LoVo (cell line): ENCODE data around the gene CC2D2B.
"Not testable (repeated sequence)": the region's sequence is repeated elsewhere in the genome, so short reads cannot be mapped to it uniquely, and the experiment has no call there.

ENCODE experiments used
- DNase-seq: peaks from one replicate; pipeline ENCODE4 v3.0.0-alpha.2; 2016; ENCODE audit warnings: low spot score

CC2D2B gene

DNA sequence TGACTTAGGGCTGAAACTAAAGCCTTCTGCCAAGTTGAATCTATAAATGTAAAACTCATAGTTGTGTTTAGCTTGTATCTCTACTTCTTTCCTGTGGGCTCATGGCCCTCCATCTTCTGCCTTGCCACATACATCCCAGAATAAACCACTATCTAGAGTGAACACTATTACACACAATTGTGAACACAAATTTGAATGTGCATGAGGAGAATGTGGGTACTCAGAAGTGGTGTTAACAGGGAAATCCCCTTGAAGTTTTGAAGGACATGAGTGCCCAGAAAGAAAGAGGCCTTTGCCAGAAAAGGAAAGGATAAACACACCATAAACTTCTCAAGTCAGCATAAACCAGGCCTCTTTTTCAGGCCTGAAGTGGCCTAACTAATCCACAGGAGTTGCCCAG lies 115.4 kb downstream of the CC2D2B start:
- DNase-seq, result no peak

DNA sequence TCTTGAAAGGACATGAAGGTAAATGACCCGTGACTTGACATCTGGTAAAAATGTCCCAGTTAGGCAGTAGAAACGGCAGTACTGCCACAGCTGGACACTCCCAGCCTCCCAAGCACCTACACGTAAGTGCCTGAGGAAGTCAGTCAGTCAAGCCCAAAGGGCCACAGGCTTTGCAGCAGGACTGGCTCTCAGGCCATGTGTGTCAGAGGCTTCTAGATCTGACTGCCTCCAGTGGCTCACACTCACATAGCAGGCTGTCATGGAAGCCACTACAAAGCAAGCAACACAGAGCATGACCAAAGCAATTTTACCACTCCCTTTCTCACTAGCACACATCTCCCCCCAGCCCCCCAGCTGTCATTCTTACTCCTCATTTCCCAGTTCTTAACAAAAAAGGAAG lies 117.8 kb downstream of the CC2D2B start:
- DNase-seq, result no peak

DNA sequence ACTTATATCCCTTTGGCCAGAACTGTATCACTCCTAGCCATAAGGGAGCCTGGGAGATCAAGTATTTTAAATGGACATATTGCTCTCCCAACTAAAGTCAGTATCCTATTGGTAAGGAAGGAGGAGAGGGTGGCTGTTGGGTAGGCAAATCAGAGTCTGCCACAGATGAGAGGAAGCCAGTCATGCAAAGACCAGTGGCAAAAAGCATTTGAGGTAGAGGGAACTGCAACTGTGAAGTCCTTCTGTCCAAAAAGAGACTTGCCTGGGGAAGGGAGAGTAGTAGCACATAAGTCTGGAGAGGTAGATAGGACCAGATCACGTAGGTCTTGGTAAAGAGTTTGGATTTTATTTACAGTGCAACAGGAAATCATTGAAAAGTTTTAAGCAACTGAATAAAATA lies 126.8 kb downstream of the CC2D2B start:
- DNase-seq, result no peak

DNA sequence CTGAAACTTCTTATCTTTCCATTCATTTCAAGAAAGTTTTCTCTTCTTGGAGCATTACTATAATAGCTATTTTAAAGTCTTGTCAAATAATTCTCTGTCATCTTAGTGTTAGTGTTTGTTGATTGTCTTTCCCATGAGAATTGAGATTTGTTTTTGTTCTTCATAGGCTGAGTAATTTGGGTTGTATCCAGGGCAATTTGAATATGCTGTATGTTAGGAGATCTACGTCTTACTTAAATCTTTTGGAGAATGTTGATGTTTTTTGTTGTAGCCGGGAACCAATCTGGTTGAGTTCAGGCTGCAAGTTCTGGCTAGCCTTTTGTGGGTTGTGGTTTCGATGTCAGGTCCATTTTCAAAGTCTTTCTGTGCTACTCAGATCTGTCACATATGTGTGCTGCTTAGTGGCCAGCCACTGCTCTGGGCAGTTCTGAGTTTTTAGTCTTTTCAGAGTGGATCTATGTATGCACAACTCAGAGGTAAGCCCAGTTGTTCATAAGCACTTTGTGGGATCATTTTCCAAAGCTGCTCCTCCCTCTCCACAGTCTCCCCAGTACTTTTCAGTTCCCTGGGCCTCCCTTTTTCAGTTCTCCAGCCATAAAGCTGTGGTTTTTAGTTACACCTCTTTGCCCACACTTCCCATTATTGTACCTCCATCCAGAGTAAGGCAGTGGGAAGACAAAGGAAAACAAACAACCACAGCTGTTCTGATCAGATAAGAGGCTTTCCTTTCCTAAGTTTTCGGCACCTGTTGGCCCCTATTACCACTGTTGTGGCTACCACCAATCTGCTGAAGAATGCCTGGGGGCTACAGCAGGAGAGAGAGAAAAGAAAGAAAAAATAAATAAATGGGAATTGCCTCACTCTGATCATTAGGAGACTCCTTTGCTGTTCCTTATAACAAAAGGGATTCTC lies 131.0 kb downstream of the CC2D2B start:
- DNase-seq, result no peak

DNA sequence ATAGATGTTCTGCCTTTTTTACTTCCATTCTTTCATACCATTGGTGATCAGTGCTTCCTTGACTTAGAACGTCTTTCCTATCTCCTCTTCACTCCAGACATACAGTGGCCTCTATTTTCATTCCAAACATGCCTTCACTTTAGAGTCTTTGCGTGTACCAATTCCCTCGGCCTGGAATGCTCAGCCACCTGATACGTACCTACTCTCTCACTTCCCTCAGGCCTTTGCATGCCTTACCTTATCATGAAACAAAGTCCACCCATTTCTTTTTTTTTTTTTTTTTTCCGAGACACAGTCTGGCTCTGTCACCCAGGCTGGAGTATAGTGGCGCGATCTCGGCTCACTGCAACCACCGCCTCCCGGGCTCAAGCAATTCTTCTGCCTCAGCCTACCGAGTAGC lies 133.4 kb downstream of the CC2D2B start:
- no peak for DNase-seq

DNA sequence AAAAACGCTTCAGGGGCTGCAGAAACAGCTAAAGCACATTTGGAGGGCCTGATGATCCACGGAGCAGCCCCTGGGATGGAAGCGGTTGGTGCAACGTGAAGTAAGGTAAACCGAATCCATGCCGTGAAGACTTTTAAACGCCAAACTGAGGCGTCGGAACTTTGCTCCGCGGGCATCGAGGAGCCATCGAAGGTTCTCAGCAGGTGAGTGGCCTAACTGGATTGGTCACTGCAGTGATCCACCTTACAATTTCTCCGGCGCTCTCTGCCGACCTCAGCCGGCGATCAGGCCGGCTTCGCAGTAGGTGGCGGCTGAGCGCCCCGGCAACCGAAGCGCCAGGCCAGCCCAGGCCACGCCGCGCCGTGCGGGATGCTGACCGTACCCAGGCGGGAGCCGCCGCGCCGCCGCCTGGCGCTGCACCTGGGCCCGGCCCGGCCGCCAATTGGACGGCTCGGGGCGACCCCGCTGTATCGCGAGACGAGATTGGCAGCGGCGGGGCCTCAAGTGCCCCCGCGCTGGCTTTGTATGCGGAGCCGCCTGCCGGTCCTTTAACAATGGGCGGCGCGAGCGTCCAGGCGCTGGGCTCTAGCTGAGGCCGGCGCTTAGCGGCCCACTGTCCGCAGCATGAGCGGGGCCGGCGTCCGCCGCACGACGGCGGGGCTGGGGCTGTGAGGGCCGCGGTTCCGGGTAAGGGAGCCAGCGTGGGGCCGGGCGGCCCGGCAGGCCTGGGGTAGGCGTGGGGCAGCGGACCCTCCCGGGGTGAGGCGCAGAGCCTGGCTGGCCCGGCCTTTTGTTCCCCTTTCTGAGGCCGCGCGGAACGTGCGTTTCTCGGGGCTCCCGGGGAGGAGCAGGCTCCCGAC lies 135.5 kb downstream of the CC2D2B start, which contains the start of gene CCNJ:
Gene CCNJ (plus strand): TSS at position 551 of the 860 bp plus-strand sequence. CDS start 811 bp downstream, outside the sequence.
- peak; percentile 93 for DNase-seq

DNA sequence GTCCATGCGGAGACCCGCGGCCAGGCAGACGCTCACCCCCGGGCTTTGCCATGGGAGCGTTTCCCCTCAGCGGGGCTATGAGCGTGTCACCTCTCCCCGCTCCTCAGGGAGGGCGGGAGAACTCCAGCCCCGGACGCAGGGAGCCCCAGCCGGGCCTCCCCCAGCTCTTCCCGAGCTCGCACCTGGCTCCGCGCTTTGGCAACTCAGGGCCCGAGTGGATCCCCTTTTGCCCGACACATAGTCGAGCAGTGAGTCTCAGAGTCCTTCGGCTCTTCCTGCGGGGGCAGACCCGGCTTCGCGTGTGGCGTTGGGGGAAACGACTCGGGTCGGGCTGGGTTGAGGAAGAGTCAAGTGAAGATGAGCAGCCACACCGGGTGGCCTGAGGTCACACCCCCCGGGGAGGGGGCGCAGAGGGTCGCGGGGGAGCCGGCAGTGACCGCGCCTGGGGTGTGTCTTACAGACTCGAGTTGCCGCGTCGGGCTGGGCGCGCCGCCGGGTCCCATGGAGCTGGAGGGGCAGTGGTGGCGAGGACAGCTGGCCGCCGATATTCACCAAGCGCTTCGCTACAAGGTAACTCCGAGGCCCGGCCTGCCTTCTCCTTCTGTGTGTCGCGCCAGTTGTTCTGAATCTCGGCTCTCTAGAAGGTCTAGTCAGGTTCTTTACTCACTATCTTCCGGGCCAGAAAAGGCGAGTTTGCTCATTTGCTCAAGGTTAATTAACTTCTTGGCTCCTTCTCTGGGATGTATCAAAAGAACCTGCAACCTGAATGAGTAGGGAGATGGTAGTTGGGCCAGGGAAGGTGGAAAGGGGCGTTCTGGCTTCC lies 136.3 kb downstream of the CC2D2B start:
- DNase-seq, result peak; percentile 40

DNA sequence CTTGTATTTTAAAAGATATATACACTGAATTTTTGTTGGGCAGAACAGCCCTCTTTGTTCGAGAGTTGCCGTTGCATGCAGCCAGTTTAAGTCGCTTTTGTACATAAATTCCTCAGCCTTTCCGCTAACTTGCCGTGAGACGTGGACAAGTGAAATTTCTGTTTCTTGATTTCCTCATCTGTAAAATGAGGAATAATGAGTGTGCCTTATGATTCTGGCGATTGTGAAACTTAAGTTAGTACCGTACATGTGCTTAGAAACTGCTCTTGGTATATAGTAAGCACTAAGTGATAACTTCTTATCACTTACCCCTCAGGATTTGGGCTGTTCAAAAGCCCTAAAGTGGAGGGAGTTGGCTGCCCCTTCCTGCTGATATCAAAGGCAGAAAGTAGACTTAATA lies 137.0 kb downstream of the CC2D2B start:
- no peak for DNase-seq

DNA sequence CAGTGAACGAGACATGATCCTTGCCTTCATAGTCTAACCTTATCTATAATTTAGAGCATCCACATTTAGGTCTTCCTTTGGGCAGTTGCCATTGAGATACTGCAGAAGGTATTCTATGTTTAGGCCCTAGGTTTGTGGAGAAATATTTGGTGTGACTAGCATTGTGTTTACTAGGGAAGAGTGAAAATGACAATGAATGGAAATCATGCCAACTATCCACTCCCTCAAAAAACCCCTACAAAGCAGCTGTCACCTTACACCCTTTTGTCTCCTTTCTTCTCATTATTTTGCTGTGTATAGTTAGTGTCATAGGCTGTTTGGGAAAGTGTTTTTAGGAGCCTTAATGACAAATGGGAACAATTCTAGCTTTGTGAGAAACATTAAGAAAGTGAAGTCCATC lies 138.8 kb downstream of the CC2D2B start:
- DNase-seq, result no peak

DNA sequence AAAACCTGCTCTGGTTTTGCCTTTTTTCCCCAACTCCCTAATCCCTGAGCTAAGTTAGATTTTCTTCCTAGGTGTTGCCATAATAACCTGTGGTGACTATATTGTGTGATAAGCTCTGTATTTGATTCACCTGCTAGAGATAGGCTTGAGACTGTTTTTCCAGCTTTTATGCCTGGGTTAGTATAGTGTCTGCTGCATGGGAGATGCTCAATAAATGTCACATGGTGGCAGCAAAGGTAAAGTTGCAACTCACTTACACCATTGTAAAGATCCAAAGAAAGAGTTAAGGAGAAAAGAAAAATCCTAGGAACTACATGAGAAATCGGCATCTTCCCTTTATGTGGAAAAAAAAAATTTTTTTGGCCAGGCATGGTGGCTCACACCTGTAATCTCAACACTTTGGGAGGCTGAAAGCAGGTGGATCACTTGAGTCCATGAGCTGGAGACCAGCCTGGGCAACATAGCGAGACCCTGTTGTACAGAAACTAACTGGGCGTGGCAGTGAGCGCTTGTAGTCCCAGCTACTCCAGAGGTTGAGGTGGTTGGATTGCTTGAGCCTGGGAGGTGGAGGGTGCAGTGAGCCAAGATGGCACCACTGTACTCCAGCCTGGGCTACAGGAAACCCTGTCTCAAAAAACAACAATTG lies 139.4 kb downstream of the CC2D2B start:
- no peak for DNase-seq

DNA sequence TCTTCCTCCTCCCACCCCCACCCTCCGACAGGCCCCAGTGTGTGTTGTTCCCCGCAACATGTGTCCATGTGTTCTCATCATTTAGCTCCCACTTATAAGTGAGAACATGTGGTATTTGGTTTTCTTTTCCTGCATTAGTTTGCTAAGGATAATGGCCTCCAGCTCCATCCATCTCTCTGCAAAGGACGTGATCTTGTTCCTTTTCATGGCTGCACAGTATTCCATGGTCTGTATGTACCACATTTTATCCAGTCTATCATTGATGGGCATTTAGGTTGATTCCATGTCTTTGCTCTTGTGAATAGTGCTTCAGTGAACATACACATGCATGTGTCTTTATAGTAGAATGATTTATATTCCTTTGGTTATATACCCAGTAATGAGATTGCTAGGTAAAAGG lies 140.2 kb downstream of the CC2D2B start:
- not testable (repeated sequence) for DNase-seq

DNA sequence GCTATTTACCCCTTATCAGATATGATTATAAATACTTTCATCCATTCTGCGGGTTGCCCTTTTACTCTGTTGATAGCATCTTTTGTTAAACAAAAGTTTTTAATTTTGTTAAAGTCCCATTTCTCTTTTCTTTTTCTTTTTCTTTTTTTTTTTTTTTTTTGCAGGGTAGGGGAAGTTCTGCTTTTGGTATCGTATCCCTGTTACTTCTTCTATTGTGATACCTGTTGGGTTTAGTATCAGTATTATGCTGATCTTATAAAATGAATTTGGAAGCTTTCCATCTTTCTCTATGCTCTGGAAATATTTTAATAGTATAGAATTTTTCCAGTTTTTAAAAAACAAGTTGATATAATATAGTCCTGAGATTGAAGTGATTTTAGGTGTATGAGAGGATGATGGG lies 141.6 kb downstream of the CC2D2B start:
- DNase-seq, result no peak

DNA sequence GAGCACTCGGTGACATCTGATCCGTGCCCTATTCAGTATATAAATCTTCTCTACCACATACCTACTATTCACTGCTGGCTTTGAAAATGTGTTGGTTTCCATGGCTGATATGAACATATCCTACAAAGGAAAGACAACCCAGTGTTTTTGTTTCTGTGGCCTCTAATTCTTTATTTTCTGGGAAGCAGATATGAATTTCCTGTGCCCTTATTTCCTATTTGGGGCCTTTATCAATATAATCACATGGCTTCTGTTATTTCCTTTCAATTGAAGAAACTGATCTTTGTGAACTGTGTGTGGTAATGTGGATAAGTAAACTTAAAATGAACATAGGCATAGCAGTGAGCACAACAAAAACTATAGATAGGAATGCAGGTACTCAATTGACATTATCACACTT lies 146.2 kb downstream of the CC2D2B start:
- no peak for DNase-seq

DNA sequence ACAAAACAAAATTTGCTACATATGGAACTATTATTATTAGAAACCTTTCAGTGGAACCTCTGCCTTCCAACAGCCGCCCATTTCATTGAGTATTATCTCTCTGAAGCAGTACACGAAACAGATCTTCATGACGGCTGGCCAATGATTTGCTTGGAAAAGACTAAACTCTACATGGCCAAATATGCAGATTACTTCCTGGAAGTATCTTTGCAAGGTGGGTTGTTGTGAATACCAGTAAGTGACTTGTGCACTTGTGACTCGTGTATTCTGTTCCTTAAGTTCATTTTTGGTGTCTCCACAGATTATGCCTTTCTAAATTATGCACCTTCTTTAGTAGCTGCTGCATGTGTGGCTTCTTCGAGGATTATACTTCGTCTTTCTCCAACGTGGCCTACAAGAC lies 149.0 kb downstream of the CC2D2B start:
- DNase-seq, result no peak

DNA sequence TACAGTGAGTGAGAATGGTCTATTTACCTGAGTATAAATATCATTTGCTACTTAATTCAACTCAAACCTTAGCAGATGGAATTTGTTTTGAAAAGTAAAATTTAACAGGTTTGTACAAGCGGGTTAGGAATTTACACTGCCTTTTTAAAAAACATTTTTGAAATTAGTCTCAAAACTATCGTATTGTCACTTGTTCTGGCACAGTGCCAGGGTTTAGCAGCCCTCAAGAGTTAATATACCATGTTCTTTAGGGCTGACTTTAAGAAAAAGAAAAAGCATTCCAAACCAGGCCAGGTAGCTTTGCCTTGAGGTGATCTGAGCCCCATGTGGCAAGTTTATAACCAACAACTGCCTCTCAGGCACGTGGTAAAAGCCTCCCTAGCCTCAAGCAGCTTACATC lies 153.5 kb downstream of the CC2D2B start:
- DNase-seq, result no peak

DNA sequence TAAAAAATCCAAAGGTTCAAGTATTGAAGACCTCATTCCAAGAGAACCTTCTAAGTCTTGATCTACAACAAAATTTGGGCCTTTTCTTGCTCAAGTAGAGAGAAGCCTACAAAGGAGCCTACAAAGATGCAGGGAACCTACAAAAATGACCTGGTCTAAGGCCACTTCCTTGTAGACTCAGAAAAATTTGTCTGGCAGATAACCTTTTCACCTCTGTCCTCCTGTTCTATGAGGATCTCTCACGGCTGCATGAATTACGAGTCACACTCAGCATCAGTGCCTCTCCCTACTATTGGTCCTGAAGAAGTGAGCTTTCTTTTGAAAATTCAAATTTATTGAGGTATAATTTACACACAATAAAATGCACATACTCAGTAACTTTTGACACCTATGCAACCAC lies 164.9 kb downstream of the CC2D2B start:
- peak; percentile 9 for DNase-seq

DNA sequence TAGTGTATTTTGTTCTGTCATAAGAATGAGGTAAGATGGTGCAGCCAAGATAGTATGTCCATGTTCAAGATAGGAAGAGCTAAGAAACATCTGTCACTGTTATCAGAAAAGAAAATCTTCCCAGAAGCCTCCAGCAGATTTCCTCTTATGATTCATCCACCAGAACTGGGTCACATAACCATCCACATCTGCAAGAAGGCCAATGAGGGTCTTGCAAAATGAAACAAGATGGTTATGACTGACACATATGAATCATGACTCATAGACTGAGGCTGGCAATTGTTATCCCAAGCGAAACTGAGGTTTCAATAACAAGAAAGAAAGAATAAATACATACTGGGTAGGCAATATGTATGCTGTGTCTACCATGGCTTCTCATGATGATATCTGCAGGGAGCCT lies 165.9 kb downstream of the CC2D2B start:
- DNase-seq, result no peak

DNA sequence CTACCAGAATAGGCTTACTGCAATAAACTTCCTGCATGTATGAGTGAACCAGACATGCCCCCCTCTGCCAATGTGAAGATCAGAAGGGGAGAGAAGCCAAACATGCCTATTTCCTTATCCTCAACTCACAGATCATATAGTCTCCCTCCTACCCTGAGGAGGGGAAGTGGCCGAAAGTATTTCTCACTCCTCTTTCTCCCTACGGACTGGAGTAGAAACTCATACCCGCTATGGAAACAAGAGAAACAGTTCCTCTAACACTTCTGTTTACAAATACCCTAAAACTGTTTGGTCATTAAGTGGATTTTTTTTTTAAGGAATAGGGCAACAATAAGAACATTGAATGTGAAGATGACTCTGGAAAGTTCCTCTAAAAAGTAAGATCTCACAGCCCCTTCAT lies 167.0 kb downstream of the CC2D2B start:
- no peak for DNase-seq

DNA sequence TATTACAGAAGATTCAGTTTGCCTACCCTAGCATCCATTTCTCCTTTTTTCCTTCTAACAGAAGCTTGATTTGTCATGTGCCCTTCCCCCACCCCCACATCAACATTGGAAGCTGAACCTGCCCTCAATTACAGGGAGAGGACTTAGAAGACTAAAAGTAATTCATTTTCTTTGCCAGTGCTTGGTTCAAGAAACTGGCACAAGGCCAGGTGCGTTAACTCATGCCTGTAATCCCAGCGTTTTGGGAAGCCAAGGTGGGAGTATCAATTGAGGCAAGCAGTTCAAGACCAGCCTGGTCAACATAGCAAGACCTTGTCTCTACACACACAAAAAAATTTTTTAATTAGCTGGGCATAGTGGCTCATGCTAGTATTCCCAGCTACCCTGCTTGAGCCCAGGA lies 168.2 kb downstream of the CC2D2B start:
- DNase-seq, result no peak

DNA sequence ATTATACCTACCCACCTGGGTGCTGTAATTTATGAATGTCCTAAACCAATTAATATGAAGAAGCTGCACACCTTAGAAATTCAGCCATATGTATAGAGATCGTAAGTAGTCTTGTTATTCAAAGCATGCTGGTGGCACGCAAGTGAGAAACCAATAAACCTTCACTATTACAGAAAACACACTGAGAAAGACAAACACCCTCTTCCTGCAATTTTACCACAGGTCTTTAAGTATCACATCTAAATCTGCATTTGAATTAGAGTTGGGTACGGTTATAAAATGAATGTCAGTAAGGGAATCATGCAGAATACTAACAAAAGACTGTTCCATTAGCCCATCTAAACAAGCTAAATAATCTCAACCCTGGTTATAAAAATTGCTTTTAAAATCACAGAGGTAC lies 169.4 kb downstream of the CC2D2B start:
- no peak for DNase-seq

DNA sequence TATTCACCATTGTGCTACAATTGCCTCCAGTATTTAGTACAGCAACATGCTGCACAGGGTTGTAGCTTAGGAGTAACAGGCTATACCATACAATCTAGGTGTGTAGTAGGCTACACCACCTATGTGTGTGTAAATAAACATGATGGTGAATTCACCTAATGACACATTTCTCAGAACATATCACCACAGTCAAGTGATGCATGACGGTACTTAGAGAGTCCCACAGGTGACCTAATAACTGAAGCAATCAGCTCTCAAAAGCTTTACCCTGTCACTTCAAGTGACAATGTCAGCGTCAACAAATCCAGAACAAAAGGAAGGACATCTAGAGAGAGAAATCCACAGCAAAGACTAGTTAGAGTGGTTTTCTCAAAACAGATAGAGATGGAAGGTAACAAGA lies 174.4 kb downstream of the CC2D2B start:
- DNase-seq, result no peak
